ENCODE data around the gene CCDC88C. TPM values are rescaled to one million over a fixed set of nuclear protein-coding genes. Genes with fewer than 3 reads are reported as not detected.

The CCDC88C gene
- total RNA-seq, 1 donor from 2014 or later, result 39.3 TPM

DNA sequence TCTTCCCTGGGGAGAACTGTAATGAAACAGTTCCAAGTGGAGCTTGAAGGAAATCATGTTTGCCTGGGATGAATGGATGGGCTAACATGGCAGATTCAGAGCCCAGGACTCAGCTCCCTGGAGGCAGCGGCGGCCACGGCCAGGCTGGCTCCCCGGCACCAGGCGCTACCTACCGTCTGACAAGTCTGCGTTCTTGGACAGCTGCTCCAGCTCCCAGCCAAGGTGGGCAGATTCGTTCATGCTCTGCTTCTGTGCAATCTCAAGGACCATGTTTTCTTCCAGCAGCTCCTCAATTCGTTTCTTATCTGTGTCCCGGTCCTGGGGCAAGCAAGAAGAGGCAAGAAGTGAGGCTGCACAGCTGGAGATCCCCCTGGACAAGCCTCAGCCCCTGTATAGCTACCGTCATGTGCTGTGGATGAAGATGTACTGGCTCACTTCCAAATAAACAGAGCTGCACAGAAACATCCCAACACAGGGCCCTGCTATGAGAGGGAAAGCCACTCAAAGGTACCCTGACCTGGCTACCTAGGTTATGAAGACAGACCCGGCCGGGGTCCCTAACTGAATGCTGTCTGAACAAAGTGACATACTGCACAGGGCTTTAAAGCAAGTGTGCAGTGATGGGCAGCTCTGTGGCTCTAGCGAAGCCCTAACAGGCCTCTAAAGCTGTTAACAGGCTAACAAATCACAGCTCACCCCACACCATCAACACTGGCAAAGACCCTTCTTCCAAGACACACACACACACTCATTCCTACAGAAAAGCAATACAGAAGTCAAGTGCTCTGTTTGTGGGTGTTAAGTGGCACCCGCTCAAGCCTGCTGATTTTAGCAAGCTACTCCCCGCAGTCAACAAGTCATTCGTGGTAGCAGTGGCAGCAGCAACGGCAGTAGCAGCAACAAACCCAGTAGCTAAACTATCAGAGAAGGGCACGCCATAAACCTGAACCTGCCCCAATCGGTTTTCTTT lies 92.7 kb downstream of the CCDC88C start:
- H3K36me3 Mint-ChIP-seq, result peaks cover 6% of the 10 kb centered on the region
- TF ChIP-seq, protein P1, sequence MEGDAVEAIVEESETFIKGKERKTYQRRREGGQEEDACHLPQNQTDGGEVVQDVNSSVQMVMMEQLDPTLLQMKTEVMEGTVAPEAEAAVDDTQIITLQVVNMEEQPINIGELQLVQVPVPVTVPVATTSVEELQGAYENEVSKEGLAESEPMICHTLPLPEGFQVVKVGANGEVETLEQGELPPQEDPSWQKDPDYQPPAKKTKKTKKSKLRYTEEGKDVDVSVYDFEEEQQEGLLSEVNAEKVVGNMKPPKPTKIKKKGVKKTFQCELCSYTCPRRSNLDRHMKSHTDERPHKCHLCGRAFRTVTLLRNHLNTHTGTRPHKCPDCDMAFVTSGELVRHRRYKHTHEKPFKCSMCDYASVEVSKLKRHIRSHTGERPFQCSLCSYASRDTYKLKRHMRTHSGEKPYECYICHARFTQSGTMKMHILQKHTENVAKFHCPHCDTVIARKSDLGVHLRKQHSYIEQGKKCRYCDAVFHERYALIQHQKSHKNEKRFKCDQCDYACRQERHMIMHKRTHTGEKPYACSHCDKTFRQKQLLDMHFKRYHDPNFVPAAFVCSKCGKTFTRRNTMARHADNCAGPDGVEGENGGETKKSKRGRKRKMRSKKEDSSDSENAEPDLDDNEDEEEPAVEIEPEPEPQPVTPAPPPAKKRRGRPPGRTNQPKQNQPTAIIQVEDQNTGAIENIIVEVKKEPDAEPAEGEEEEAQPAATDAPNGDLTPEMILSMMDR (conservative IDR thresholded peaks at IDR 0.05), result no peak

DNA sequence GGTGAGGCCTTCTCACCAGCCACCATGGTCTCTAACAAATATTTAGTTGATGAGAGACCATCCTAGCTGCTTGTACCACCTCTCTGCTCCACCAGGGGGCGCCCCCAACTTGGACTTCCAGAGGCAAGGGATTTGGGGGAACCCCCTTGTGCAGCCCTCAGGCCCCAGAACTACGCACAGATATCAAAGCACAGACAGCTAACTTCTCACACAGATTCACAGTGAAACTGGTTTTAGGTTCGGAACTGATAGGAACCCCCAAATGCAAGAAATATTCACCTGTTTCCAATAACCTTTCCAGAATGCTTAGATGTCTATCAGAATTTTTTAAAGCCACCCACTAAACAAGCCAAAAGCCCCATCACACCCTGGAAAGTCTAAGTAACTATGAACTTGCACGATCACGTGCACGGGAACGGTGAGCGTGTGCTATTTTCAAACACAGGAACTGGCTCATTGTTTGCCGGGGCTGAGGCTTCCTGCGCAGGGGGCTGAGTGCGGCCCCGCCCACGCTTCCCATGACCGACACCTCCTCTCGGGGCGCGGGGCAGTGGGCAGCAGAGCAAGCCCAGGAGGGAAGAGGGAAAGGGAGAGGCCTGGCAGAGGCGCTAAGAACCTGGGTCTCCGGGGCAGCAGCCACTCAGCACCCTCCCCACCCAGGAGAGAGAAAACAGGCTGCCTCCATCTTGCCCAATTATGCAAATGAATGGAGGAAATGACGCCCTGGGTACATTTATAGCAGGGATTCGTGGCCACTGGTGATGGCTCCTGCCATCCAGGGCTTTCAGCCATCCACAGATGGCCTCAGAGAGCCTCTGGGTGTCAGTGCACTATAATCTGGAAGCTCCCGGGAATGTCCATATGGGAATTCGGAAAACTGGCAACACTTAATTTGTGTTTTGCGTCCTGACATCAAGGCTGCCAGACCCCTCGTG lies 93.7 kb downstream of the CCDC88C start:
- Mint-ChIP-seq H3K9me3 (no peaks in the 10 kb centered on the region), H3K27ac (peak overlapping the region; percentile 40), H3K4me1 (ENCODE audit: unreplicated experiment) (peaks cover 13% of the 10 kb centered on the region), H3K27me3 (no peaks in the 10 kb centered on the region), H3K36me3 (peaks cover 6% of the 10 kb centered on the region), H3K4me3 (peak overlapping the region; percentile 40)
- peak; percentile 88 for DNase-seq (ENCODE audit: extremely low spot score, unreplicated experiment)
- TF ChIP-seq, protein P1 (conservative IDR thresholded peaks at IDR 0.05), result peak; percentile 99

More for the DNA sequence above, 92.7 kb downstream of the CCDC88C start:
- Mint-ChIP-seq H3K27me3 (no peaks in the 10 kb centered on the region), H3K27ac (no peak overlapping the region), H3K4me3 (no peak overlapping the region), H3K9me3 (no peaks in the 10 kb centered on the region), H3K4me1 (ENCODE audit: unreplicated experiment) (peaks cover 22% of the 10 kb centered on the region)
- DNase-seq (ENCODE audit: extremely low spot score, unreplicated experiment), result no peak

DNA sequence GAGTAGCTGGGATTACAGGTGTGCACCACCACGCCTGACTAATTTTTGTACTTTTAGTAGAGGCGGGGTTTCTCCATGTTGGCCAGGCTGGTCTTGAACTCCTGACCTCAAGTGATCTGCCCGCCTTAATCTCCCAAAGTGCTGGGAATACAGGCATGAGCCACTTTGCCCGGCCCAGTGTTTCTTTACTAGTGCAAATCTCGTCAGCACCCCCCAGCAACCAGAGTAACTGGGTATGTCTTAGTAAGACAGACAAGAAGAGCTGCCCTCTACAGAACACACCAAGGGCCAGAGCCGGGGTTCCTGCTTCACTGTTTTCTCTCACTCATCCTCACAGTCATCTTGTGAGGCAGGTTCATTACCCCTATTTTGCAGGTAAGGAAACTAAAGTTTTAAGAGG lies 94.6 kb downstream of the CCDC88C start:
- H3K4me3 Mint-ChIP-seq, result no peak overlapping the region
- no peak overlapping the region for H3K27ac Mint-ChIP-seq
- no peaks in the 10 kb centered on the region for H3K27me3 Mint-ChIP-seq
- TF ChIP-seq, protein P1 (conservative IDR thresholded peaks at IDR 0.05), result no peak
- no peaks in the 10 kb centered on the region for H3K9me3 Mint-ChIP-seq
- peaks cover 6% of the 10 kb centered on the region for H3K36me3 Mint-ChIP-seq
- no peak for DNase-seq (ENCODE audit: extremely low spot score, unreplicated experiment)
- peaks cover 13% of the 10 kb centered on the region for H3K4me1 Mint-ChIP-seq (ENCODE audit: unreplicated experiment)

DNA sequence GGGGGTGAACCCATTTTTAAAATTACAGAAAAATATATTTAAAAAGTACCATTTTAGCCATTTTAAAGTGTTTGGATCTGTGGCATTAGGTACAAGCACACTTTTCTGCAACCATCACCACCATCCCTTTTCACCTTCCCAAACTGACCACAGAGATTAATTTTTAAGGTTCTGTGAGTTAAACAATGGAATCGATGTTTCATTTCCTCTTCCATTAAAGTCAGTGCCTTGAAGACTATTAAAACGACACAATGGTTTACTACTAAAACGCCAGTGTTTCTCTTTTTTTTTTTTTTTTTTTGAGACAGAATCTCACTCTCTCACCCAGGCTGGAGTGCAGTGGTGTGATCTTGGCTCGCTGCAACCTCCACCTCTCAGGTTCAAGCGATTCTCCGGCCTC lies 95.0 kb downstream of the CCDC88C start:
- Mint-ChIP-seq H3K36me3 (peaks cover 6% of the 10 kb centered on the region), H3K4me1 (ENCODE audit: unreplicated experiment) (peaks cover 13% of the 10 kb centered on the region), H3K27me3 (no peaks in the 10 kb centered on the region), H3K4me3 (no peak overlapping the region), H3K9me3 (no peaks in the 10 kb centered on the region), H3K27ac (no peak overlapping the region)
- TF ChIP-seq, protein P1 (conservative IDR thresholded peaks at IDR 0.05), result no peak
- no peak for DNase-seq (ENCODE audit: extremely low spot score, unreplicated experiment)

DNA sequence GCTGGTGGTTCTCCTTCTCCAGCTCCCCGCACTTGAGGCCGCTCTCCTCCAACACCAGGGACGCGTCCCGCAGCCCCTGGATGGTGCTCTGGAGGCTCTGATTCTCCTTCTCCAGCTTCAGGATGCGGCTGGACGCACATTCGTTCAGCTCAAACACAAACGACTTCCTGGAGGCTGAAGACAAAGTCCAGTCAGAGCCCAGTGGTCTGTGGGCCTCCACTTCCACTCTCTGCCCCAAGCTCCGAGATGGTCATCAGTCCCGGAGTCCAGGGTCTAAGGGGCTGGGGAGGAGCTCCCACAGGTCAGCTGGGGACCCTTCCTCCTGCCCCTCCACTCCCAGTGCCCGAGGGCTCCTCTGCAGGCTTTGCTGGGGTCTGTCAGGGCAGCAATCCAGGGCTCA lies 96.5 kb downstream of the CCDC88C start:
- H3K4me3 Mint-ChIP-seq, result no peak overlapping the region
- DNase-seq (ENCODE audit: extremely low spot score, unreplicated experiment), result no peak
- TF ChIP-seq, protein P1 (conservative IDR thresholded peaks at IDR 0.05), result no peak
- peaks cover 8% of the 10 kb centered on the region for H3K36me3 Mint-ChIP-seq
- no peak overlapping the region for H3K27ac Mint-ChIP-seq
- peaks cover 7% of the 10 kb centered on the region for H3K4me1 Mint-ChIP-seq (ENCODE audit: unreplicated experiment)
- H3K27me3 Mint-ChIP-seq, result no peaks in the 10 kb centered on the region
- H3K9me3 Mint-ChIP-seq, result no peaks in the 10 kb centered on the region

Measured in type B pancreatic cell (in vitro differentiated cells).